Embryonic facial prominence (tissue), 1 donor: Measurements from ENCODE around the gene GABBR2.

Experiments
- DNase-seq: peaks from one replicate; pipeline ENCODE4 v3.0.0-alpha.2; 2016; ENCODE audit errors: extremely low spot score

Gene GABBR2

GRCh38 chr9:98442541-98442940 is 266.2 kb downstream of the GABBR2 start:
- no peak for DNase-seq

DNA sequence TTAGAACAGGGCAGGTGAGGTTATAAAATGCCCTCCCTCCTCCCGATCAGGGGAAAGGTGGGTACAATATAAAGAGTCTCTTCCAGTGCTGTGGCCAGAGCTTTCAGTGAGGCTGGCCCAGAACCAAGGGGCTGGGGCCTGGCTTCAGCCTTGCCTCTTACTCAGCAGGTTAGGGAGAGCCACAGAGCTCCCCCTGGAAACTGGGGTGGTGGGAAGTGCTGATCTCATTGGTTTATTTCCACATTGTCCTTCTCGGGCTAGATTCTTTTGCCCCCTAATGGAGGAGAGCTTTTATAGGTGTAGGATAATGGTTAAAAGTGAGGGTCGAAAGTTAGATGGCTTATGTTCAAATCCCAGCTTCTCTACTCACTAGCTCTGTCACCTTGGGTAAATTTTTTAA is 266.6 kb downstream of the GABBR2 start:
- no peak for DNase-seq

GRCh38 chr9:98438666-98439065 is 270.1 kb downstream of the GABBR2 start:
- DNase-seq = no peak

- DNase-seq = no peak
Observed at GRCh38 chr9:98437458-98438034, 271.2 kb downstream of the GABBR2 start.

- no peak for DNase-seq
Observed at GRCh38 chr9:98432960-98433359, 275.8 kb downstream of the GABBR2 start.

DNA sequence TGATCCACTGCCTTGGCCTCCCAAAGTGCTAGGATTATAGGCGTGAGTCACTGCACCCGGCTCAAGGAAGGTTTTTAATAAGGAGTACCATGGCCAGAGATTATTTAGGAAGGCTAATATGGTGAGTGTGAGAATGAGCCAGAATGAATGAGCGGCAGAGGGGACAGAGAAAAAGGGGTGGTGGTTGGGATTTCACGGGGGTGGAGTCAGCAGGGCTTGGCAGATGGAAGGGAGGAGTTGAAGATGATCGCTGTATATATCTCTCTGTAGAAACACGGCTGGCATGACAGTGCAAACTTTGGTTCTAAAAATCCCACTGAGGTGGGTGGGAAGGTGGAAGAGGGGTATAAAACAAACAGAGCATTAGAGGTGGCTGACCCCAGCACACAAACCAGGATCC is 276.6 kb downstream of the GABBR2 start:
- no peak for DNase-seq

DNA sequence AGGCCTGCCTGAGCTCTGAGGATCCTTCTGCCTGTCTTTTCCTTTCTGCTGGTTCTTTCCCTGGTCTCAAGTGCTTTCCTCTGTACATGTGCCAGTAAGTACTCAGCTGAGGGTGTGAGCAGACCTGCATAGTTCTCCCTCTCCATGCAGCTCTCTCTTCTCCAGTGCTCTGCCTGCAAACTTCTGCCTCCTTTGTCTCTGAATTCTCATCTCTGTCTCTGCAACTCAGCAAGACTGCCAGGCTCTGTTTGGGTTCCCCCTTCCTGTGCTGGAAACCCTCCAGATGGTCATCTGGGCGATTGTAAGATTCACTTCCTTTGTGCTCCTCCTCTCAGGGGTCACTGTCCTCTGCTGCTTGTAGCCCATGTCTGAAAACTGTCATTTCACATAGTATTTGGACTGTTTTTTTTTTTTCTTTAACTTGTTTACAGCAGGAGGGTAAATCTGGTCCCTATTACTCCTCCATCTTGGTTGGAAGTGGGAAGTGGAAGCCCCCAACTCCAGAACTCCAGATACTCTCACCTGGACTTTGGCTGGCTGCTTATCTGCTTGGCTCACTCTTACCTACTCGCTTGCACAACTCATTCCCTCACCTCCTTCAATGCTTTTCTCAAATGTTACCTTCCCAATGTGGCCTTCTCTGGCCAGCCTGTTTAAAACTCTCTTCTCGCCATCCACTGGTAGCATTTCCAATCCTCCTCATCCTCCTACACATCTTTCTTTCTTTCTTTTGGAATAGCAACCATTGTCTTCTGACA is 278.0 kb downstream of the GABBR2 start:
- DNase-seq = no peak

DNA sequence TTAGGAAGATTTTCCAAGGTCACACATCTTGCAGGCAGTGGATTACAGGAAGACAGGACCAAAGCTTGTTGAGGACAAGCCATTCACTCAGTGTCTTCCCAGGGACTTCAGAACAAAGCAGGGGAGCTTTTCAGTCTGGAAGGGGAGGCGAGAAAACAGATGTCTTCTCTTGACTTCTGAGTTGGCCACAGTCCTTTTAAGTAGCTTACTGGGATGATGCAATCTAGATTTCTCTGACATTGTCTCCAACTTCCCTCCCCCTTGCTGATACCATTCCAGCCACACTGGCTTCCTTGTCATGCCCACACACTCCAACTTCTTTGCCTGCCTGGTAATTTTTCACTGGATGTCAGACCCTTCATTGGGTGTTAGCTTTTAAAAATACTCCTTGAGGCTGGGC is 279.1 kb downstream of the GABBR2 start:
- no peak for DNase-seq

DNA sequence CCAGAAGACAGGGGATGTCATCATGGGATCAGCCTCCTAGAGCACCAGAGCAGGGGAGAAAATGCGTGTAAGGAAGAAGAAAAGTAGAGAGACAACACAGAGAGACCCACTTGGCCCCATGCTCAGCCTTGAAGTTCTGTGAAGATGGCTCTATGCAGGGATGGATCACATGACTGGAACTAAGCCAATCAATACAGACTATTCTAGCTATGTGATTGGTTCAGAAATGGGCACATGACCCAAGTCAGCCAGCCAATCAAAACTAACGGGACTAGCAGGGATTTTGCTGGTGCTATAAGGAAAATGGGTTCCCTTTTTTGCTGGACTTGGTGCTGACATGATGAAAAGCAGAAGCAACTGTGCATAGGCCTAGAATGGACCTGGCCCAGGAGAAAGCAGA is 280.3 kb downstream of the GABBR2 start:
- DNase-seq = no peak

GRCh38 chr9:98427491-98427890 is 281.2 kb downstream of the GABBR2 start:
- DNase-seq = no peak

DNA sequence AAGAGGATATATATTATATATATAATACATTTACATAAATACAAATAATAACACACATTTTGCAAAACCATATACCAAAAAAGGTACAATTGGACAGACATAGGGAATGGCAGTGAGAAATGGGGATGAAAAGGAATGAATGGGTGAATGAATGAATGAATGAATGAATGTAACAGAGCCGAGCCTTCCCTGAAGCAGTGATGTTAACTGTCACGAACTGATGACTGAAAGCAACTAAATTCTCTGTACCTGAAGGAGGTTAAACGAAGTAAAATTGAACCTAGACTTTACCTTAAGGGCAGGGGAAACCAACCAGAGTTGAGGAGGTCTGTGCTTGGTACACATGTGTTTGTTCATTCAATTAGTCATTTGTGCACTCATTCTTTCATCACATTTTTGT is 283.7 kb downstream of the GABBR2 start:
- no peak for DNase-seq

DNA sequence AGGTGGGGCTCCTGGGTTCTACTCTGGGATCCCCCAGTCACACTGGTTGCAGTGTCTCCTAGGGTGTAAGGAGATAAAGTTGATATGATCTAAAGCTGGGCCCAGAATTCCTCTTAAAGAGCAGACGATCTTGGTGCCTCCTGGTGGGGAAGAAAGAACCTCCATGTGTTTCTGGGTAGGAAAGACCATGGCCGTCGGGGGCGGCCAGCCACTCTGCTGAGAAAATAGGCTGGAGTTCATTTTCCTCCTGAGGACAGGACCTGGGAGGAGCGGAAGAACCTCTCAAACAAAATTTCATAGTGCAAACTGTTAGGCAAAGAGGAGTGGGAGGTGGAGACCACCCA is 289.5 kb downstream of the GABBR2 start:
- no peak for DNase-seq

GRCh38 chr9:98418578-98419259 is 290.0 kb downstream of the GABBR2 start:
- no peak for DNase-seq

- DNase-seq = no peak
Observed at GRCh38 chr9:98416294-98417248, 292.2 kb downstream of the GABBR2 start.

DNA sequence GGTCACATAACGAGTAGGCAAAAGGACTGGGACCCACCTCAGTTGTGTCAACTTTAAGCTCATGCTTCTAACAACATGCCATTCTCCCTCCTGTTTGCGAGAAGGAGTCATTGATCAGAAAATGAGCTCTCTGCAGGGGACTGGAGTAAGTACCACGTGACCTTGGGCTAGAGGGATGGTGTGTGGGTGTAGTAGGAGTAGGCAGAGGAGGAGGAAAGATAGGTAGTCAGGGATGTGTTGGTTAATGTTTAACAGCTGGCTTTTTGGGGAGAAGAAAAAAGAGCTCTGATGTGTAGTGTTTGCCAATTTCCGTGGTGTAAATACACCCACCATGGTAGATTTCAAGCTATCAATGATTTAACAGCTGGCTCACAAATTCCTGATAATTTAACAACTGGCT is 293.0 kb downstream of the GABBR2 start:
- no peak for DNase-seq

DNA sequence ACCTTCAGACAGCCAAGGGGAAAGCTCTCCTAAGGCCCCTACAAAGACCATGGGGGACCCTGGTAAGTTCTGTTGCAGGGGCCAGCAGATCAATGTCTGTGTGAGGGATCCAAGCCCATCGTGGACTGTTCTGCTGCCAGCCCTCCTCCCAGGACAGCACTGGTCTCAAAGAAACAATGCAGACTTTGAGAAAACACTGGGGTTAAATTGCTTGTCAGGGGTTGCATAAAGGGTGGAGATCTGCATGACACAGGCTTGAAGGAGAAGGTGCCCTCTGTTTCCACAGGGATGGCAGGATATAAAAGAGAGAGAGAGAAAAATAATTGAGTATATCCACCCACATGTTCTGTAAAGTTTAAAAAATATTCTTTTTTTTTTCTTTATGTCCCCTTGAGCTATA is 295.7 kb downstream of the GABBR2 start:
- no peak for DNase-seq

- no peak for DNase-seq
Observed at GRCh38 chr9:98412101-98412842, 296.5 kb downstream of the GABBR2 start.

DNA sequence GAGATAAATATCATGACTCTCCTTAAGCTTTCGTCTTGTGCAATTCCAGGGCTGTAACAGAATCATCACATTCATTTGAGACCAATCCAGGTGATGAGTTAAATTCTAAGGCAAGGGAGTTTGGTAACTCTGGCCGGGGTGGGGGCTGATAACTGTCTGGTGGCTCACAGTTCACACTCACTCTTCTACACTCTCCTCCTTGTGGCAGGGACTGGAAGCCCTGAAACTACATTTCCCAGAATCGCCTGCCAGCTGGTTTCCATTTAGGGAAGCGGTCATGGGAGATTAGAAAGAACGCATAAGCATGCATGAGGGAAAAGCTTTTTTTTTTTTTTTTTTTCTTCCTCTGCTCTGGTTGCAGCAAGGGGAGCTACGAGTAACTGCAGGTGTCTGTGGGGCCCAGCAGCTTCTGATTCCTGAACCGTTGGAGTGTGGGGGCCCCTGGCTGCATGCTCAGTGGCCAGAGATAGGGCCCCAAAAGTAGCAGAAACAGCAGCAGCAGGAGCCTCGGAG is 298.5 kb downstream of the GABBR2 start:
- DNase-seq = peak; percentile 70

DNA sequence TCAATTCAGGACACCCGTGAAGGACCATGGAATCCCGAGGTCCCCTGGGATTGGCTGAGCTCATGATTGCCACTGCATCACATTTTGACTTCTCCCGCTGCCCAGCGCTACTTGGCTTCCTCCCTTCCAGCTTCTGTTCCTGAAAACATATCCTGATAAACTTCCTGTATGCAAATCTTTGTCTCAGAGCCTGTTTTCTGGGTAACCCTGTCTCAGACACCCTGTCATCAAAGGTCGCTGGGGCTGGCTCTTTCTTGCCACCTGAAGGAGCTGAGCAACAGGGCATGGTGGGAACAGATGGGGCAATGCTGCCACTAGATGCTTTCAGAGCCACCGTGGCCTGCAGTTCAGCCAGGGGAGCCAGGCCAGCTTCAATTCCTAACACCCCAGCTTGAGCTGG is 299.0 kb downstream of the GABBR2 start:
- DNase-seq = no peak

GRCh38 chr9:98406469-98406868 is 302.3 kb downstream of the GABBR2 start:
- DNase-seq = no peak

GRCh38 chr9:98404237-98404636 is 304.5 kb downstream of the GABBR2 start:
- DNase-seq = no peak
